Measurements from ENCODE around the gene SCN7A.

The SCN7A gene

GRCh38 chr2:166419616-166419934 is 74.5 kb downstream of the SCN7A start:
- H3K9me3 ChIP-seq (ENCODE audit: insufficient read depth, low read length): no peaks in the 10 kb centered on the region
- no peak overlapping the region for H2AFZ ChIP-seq (ENCODE audit: low read depth, low read length)
- no peak for TF ChIP-seq EZH2phosphoT487 (IDR thresholded peaks at IDR 0.05; ENCODE audit: low read depth)
- peak; percentile 65 for TF ChIP-seq CTCF (IDR thresholded peaks at IDR 0.05; ENCODE audit: low read depth, low read length)
- peaks cover 6% of the 10 kb centered on the region; the same call in 1 of the 2 replicates for H3K4me1 ChIP-seq (ENCODE audit: low read length)
- H3K27ac ChIP-seq (ENCODE audit: low read length): no peak overlapping the region
- no peak overlapping the region for H3K4me2 ChIP-seq (ENCODE audit: low read length)
- H3K4me3 ChIP-seq (ENCODE audit: low read length): no peak overlapping the region
- H3K36me3 ChIP-seq (replicated peaks; ENCODE audit: low read depth, low read length): no peaks in the 10 kb centered on the region
- H3K79me2 ChIP-seq (ENCODE audit: low read length): no peaks in the 10 kb centered on the region
- H3K27me3 ChIP-seq (ENCODE audit: low read depth, low read length): no peaks in the 10 kb centered on the region
- H3K9ac ChIP-seq (ENCODE audit: low read length): no peak overlapping the region
- H4K20me1 ChIP-seq (ENCODE audit: insufficient read depth, low read length): no peaks in the 10 kb centered on the region

- Histone ChIP-seq H3K4me3 (ENCODE audit: low read length) (no peak overlapping the region), H3K9me3 (ENCODE audit: insufficient read depth, low read length) (no peaks in the 10 kb centered on the region), H3K4me1 (ENCODE audit: low read length) (peaks cover 6% of the 10 kb centered on the region; the same call in 1 of the 2 replicates), H3K27ac (ENCODE audit: low read length) (no peak overlapping the region), H3K36me3 (replicated peaks; ENCODE audit: low read depth, low read length) (no peaks in the 10 kb centered on the region), H3K9ac (ENCODE audit: low read length) (no peak overlapping the region), H3K27me3 (ENCODE audit: low read depth, low read length) (no peaks in the 10 kb centered on the region), H3K4me2 (ENCODE audit: low read length) (no peak overlapping the region), H2AFZ (ENCODE audit: low read depth, low read length) (no peak overlapping the region), H4K20me1 (ENCODE audit: insufficient read depth, low read length) (no peaks in the 10 kb centered on the region), H3K79me2 (ENCODE audit: low read length) (no peaks in the 10 kb centered on the region)
- TF ChIP-seq EZH2phosphoT487 (IDR thresholded peaks at IDR 0.05; ENCODE audit: low read depth) (no peak), CTCF (IDR thresholded peaks at IDR 0.05; ENCODE audit: low read depth, low read length) (no peak)
Measured at GRCh38 chr2:166418853-166419615, 75.0 kb downstream of the SCN7A start.

- TF ChIP-seq CTCF (IDR thresholded peaks at IDR 0.05; ENCODE audit: low read depth, low read length) (peak; percentile 57), EZH2phosphoT487 (IDR thresholded peaks at IDR 0.05; ENCODE audit: low read depth) (no peak)
- Histone ChIP-seq H3K4me2 (ENCODE audit: low read length) (peak overlapping the region; percentile 51; the same call in 1 of the 2 replicates), H2AFZ (ENCODE audit: low read depth, low read length) (no peak overlapping the region)
Measured at GRCh38 chr2:166417669-166418068, 76.4 kb downstream of the SCN7A start.

GRCh38 chr2:166413255-166413654 is 80.8 kb downstream of the SCN7A start:
- no peaks in the 10 kb centered on the region for H3K79me2 ChIP-seq (ENCODE audit: low read length)
- H3K9ac ChIP-seq (ENCODE audit: low read length): no peak overlapping the region
- no peak overlapping the region for H2AFZ ChIP-seq (ENCODE audit: low read depth, low read length)
- H3K9me3 ChIP-seq (ENCODE audit: insufficient read depth, low read length): no peaks in the 10 kb centered on the region
- no peaks in the 10 kb centered on the region for H3K36me3 ChIP-seq (replicated peaks; ENCODE audit: low read depth, low read length)
- H3K4me2 ChIP-seq (ENCODE audit: low read length): peak overlapping the region; percentile 22; the same call in 1 of the 2 replicates
- peaks cover 15% of the 10 kb centered on the region for H3K4me1 ChIP-seq (ENCODE audit: low read length)
- 0 out of 2 replicates have a peak overlapping the region, but pooled peaks have one; percentile 9 for H3K27ac ChIP-seq (ENCODE audit: low read length)
- no peak overlapping the region for H3K4me3 ChIP-seq (ENCODE audit: low read length)
- H4K20me1 ChIP-seq (ENCODE audit: insufficient read depth, low read length): no peaks in the 10 kb centered on the region
- no peaks in the 10 kb centered on the region for H3K27me3 ChIP-seq (ENCODE audit: low read depth, low read length)
- TF ChIP-seq EZH2phosphoT487 (IDR thresholded peaks at IDR 0.05; ENCODE audit: low read depth) (no peak), CTCF (IDR thresholded peaks at IDR 0.05; ENCODE audit: low read depth, low read length) (no peak)

More at GRCh38 chr2:166417669-166418068, 76.4 kb downstream of the SCN7A start:
- Histone ChIP-seq H4K20me1 (ENCODE audit: insufficient read depth, low read length) (no peaks in the 10 kb centered on the region), H3K4me3 (ENCODE audit: low read length) (no peak overlapping the region), H3K79me2 (ENCODE audit: low read length) (no peaks in the 10 kb centered on the region), H3K27ac (ENCODE audit: low read length) (no peak overlapping the region), H3K9me3 (ENCODE audit: insufficient read depth, low read length) (no peaks in the 10 kb centered on the region), H3K4me1 (ENCODE audit: low read length) (peaks cover 16% of the 10 kb centered on the region), H3K36me3 (replicated peaks; ENCODE audit: low read depth, low read length) (no peaks in the 10 kb centered on the region), H3K9ac (ENCODE audit: low read length) (no peak overlapping the region), H3K27me3 (ENCODE audit: low read depth, low read length) (no peaks in the 10 kb centered on the region)

Data from OCI-LY3 (cell line).